Measurements from ENCODE around the gene PIGV.

PIGV gene

DNA sequence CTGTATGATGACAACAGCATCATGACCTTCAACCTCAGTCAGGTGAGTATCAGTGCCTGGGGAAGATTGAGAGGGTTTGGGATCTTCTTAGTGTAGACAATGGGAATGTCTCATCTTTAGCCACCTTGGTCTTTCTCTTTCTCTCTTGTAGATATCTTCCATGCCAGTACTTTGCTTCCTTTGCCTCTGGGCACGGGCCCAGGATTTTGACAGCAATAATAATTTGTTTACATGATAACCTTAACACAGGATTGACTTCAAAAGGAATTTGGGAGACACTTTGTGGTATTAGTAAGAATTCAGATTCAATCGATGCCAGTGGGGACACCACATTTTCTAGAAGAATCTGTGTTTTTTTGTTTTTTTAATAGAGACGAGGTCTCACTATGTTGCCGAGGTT, 12.1 kb upstream of the PIGV start:
- DNase-seq: no peak

DNA sequence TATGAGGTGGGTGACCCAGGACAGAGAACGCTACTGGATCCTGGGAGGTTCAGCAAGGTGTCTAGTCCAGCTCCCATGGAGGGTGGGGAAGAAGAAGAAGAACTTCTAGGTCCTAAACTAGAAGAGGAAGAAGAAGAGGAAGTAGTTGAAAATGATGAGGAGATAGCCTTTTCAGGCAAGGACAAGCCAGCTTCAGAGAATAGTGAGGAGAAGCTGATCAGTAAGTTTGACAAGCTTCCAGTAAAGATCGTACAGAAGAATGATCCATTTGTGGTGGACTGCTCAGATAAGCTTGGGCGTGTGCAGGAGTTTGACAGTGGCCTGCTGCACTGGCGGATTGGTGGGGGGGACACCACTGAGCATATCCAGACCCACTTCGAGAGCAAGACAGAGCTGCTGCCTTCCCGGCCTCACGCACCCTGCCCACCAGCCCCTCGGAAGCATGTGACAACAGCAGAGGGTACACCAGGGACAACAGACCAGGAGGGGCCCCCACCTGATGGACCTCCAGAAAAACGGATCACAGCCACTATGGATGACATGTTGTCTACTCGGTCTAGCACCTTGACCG, 8.6 kb upstream of the PIGV start:
- no peak for DNase-seq

DNA sequence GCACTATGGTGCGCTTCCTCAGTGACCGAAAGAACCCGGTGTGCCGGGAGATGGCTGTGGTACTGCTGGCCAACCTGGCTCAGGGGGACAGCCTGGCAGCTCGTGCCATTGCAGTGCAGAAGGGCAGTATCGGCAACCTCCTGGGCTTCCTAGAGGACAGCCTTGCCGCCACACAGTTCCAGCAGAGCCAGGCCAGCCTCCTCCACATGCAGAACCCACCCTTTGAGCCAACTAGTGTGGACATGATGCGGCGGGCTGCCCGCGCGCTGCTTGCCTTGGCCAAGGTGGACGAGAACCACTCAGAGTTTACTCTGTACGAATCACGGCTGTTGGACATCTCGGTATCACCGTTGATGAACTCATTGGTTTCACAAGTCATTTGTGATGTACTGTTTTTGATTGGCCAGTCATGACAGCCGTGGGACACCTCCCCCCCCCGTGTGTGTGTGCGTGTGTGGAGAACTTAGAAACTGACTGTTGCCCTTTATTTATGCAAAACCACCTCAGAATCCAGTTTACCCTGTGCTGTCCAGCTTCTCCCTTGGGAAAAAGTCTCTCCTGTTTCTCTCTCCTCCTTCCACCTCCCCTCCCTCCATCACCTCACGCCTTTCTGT, 7.3 kb upstream of the PIGV start:
- DNase-seq: no peak

DNA sequence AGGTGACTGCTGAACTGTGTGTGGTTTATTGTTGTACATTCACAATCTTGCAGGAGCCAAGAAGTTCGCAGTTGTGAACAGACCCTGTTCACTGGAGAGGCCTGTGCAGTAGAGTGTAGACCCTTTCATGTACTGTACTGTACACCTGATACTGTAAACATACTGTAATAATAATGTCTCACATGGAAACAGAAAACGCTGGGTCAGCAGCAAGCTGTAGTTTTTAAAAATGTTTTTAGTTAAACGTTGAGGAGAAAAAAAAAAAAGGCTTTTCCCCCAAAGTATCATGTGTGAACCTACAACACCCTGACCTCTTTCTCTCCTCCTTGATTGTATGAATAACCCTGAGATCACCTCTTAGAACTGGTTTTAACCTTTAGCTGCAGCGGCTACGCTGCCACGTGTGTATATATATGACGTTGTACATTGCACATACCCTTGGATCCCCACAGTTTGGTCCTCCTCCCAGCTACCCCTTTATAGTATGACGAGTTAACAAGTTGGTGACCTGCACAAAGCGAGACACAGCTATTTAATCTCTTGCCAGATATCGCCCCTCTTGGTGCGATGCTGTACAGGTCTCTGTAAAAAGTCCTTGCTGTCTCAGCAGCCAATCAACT, 6.4 kb upstream of the PIGV start:
- DNase-seq: no peak

DNA sequence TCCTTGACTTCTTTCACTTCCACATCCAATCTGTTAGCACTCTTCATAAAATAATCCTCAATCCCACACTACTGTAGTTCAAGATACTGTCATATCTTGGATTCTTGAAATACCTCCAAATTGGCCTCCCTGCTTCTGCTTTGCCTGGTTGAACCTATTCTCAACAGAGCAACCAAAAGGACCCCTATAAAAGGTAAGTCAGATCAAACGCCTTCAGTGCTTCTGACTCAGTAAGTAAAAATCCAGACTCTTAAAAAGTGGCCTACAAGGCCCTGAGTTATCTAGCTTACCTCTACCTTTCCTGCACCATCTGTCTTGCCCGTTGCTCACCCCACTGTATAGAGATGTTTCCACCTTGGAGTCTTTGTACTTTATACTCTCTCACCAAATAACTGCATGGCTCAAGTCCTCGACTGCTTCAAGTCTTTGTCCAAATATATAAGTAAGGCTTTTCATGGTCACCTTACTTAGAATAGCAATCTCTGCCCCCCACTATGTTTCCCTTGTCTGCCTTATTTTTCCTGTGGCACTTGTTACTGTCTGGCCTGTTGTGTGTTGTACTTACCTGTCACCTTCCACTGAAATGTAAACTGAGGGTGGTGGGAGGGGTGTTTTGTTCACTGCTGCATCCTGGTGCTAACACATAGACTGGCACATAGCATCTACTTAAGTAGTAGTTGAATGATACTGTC, 5.1 kb upstream of the PIGV start:
- DNase-seq: no peak

DNA sequence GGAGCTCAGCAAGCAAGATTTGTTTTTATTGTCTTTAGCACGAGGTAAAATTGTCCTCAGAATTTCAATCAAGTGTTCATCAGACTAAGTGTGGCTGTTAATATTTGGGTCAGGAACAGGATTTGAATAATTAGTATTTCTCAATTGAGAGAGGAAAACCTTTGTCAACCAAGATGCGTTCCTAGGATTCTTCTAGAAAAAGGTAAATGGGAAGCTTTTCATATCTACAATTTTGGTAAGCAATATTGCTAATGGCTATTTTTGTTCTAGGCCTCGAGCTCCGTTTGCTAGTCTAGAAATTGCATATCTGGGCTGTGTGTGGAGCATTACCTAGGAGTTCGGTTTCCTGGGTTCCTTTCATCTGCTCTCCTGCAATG, 4.1 kb upstream of the PIGV start:
- DNase-seq: no peak

DNA sequence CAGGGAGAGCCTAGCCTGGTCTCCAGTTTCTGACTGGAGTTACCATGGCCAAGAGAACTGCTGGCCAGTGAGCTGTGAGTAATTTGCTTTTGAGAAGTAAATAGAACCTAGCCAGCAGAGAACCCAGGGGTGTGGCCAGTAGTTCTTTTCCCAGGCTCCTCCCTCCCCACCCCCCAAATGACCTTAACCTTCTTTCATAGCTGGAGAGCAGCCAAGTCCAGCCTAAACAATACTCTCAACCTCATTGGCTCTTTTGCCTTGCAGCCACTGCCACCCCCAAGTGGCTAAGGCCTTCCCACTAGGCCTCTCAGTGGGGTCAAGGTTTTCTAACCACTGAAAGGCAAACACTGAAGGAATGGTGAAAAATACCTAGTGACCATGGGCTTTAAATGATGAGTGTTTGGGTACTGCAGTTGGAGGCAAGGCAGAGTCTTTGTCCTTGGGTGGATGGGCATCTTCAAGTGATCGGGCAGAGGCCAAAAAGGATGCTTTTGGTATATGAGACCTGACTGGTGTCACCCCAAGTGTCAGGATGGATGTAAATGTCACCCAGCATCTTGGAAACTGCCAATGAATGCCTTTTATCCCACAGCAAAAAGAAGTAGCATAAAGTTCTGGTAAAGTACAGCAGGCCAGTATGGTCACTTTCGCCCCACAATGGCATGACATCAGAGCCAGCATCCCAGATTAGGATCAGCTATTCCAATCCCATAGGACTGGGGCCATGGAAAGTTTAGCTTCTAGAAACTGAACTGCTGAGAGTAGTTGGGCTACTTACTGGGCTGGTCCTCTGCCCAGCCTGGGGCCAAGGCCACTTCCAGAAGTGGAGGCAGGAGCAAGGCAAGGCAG, 3.5 kb upstream of the PIGV start:
- no peak for DNase-seq

DNA sequence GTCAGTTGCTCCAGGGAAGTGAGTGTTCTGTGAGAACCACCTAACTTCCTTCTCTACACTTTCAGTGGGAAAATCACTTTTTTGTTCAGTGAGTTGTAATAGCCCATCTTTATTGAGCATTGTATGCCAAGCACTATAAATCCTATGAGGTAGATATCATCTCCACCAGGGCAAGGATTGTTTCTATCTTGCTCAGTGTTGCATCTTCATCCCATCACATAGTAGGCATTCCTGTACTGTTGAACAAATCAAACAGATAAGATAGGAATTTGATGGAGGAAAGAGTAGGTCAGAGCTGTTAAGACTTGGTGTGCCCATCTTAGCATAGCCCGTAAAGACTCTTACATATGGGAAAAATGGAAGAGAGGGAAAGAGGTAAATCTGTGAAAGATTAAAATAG, 2.9 kb upstream of the PIGV start:
- DNase-seq: no peak

DNA sequence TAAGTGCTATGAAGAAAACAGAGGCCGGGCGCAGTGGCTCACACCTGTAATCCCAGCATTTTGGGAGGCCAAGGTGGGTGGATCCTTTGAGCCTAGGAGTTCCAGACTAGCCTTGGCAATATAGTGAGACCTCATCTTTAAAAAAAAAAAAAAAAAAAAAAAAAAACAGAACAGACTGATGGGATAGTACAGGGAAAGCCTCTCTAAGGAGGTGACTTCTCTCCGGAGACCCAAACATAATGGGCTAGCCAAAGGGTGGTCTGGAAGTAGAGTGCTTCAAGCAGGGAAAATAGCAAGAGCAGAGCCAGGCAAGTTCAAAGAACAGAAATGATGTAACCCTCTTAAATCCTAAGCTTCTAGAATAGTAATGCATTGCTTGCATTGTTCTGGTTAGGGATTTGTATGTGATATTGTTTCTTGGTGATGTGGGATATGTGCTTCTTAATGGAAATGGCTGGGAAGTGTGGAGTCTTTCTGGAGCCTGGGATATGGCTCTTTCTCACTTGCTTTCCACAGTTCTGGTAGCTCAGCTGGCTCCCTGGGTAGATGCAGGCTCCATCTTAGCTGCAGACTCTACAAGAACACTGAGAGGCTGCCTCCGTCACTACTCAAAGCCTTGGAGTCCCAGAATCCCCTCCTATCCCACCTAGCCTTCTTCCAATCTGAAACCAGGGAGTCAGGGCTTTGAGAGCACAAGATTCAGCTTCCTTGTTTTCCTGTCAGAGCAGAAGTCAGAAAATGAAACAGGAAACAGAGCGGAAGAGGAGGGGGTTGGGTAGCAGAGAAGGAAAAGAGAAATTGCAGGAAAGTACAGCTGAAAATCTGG, 1.9 kb upstream of the PIGV start:
- DNase-seq: no peak

DNA sequence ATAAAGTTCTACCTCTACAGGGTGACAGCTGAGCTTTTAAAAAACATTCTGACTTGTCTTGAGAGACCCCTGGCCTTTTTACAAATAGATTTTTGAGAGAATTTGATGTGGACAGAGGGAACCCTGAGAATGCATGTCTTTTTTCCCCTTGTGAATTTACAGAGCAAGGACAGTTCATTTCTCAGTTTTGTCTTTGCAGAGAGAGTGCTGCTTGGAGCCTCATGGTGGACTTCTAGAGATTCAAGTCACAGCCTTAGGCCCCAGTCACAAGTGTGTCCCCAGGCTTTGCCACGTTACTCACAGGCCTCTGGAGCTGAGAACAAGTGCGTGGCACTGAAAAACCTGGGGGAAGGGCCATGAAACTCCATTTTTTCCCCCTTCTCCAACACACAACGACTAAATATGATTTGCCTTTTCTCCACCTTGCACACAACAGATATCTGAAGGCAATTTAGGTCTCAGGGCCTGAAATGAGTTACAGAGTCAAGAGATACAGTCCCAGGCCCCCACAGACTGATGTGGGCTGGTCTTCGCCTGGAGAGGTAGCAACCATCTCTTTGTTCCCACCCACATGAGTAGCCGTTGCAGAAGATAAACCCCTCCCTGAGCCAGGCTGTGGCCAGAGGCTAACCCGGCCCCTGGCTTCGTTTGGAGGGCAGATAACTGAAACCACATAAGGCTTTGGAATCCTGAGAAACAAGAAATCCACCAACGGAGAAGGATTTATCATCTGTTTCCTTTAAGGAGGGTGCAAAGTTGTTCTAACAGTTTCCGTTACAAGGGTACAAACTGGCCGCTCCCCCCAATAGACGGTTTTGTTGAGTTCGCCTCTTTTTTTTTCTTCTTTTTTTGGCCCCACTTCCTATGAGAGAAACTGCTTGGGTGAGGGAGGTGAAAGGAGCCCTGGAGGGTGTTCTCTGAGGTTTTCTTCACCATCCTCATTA, 1.0 kb upstream of the PIGV start:
- DNase-seq: no peak

DNA sequence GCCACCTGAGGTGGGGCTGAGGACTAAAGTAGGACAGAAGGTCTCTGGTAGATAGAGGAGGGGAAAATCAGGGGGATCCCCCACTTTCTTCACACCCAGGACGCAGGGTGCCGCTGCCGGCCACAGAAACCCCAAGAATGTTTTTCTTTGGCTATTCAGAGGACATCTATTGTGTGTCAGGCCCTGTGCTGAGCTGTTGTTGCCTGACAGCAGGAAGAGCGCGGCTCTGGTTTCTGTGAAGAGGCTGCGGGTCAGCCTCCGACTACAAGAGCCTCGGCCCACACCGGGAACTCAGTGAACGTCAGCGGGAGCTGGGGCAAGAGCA, 407 bp upstream of the PIGV start:
- peak; percentile 48 for DNase-seq

DNA sequence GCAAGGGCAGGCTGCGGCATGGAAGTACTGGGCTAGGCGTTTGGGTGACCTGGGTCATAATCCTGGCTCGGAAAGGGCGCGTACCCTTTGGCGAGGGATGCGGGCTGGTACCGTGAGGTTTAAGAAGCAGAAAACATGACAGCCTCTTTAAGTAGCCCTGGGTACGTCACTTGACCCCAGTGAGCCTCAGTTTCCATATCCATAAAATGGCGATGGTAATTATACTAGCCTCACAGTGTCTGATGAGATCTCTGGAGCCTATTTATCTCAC, 700 bp downstream of the PIGV start:
- no peak for DNase-seq

DNA sequence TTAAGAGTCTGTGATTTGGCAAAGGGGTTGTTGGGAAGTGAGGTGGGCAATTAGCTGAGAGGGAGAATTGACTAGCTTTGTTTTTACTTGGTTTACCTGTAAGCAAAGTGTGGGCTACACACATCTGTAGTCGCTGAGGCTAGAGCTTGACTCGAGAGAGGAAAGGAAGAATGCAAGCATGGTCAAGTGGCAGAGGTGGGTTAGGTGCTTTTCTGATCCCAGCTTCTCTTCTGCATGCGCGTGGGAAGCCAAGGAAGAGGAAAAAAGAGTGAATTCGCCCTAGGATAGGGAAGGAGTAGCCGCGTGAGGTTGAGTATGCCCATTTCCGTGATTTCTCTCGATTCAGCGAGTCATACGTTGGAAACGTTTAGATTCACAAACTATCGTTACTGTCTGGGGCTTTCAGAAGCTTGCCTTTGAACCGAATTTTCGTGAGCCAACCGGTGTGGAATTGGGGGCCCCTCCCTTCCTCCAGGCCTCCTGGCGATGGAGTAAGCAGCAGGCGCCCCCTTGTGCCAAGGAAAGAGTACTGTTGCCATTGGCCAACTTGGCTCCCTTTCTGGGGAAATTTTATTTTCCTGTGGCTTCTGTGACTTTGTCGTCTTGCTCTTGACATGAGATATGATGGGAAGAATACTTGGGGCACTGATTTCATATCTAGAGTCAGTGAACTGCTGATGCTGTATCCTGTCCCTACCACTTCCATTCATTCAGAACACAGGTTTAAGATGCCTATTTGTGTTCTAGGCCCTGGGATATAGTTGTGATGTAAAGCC, 1.3 kb downstream of the PIGV start:
- DNase-seq: peak; percentile 82

DNA sequence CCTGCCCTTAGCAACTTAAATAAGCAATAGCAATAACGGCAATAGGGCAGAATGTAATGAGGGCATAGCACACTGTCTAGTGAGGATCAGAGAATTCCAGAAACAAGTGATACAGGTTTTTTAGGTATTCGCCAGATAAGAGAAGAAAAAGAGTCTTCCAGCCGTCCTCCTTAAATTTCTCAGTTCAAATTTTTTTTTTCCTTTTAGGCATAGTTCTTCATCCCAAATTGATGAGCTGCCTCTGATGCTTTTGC, 1.8 kb downstream of the PIGV start:
- DNase-seq: no peak

DNA sequence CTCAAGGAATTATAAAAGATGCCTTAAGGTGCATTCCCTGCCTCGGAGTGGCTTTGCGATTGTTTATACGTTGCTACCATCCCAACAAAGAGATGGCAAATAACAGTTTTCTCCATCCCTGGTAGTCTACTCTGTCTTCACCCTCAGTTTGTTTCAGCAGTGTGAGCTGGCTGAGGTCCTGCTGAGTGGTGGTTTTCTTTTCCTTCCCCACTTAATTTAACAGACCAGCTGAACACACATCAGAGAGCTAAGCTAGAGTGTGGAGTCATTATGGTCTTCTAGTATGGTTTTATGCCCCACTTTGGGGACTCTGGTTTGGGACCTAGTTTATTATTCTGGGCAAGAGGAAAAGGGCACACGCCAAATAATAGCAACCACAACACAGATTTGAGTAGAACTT, 2.2 kb downstream of the PIGV start:
- no peak for DNase-seq

DNA sequence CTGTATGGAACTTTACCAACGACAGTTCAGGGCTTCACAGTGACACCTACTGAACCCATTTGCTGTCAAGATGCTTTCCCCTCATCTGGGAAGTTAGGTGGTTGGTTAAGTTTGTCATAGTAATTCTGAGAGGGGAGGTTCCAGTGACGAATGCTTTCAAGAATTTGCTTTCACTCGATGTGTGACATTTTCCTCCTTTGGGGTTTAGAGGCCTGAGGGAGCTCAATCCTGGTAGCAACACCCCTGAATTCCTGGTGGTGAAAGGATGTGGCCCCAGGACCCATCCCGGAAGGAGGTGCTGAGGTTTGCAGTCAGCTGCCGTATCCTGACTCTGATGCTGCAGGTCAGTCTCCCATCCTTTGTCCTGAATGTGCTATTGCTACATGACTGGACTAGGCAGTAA, 2.8 kb downstream of the PIGV start:
- DNase-seq: no peak

DNA sequence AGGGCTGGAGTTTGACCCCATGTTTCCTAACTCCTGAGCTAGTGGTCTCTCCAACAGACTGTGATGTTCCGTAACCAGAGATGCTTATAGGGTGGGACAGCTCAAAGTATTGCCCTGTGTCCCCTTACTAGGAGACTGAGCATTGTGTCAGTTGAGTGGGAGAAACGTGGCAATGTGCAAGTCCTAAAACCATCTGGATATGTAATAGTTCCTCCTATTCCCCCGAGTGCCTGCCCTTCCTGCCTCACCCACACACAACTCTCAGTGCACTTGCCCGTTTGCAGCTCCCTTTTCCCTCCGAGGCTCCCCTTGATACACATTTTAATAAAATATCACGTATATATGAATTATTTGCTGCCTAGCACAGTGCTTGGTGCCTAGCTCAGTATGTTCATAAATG, 3.4 kb downstream of the PIGV start:
- no peak for DNase-seq

DNA sequence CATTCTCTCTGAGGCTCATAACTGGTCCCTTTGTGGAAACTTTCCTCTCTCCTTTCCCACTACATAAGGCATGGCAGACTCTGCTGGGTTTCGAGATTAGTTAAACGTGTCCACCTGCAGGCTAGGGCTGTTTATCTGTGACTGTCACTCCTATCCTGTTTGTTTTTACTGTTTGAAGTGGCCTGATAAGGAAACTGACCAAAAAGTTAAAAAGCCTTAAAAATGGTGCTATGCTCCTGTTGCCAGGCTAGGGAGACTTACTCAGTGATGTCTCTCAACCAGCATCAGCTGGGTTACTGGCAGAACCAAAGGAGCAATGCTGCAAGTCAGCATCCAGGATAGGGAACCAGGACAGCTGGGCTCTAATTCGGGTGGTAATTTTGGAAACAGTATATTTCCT, 3.9 kb downstream of the PIGV start:
- DNase-seq: no peak

DNA sequence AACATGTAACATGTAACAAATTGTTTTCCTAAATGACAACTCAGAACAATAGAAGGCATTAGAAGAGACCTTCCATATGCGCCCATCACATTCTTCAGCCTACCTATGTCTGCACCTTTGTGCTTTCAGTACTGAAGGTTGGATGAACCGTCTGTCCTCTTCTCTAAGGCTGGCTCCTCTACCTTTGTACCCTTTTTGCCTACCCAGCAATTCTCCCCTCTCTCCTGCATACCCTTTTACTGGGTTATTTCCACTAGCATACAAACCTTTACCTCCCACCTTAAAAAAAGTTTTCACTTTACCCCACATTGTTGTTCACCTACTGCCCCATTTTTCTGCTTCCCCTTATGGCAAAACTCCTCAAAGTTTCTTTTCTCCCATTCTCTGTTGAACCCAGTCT, 5.2 kb downstream of the PIGV start:
- no peak for DNase-seq

DNA sequence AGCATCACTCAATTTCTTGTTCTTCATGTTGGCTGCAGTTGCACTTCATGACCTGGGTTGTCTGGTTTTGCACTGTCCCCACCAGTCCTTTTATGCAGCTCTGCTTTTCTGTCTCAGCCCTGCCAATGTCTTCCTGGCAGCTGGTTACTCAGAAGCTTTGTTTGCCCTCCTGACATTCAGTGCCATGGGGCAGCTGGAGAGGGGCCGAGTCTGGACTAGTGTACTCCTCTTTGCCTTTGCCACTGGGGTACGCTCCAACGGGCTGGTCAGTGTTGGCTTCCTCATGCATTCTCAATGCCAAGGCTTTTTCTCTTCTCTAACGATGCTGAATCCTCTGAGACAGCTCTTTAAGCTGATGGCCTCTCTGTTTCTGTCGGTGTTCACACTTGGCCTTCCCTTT, 6.6 kb downstream of the PIGV start:
- no peak for DNase-seq

DNA sequence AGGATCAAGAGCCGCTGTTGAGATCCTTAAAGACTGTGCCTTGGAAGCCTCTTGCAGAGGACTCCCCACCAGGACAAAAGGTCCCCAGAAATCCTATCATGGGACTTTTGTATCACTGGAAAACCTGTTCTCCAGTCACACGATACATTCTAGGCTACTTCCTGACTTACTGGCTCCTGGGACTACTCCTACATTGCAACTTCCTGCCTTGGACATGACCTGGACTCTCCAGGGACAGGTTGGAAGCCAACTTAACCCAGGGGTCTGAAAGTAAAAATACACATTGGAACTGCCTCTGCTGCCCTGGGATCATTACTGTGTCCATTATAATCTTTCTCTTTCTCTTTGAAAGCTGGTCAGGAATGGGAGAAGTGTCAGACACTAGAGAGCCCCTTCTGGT, 9.9 kb downstream of the PIGV start:
- no peak for DNase-seq
